Measurements from ENCODE around the gene IRAK1. TPM values are rescaled to one million over a fixed set of nuclear protein-coding genes. Genes with fewer than 3 reads are reported as not detected.

Gene IRAK1
- total RNA-seq = 73.1 TPM
- long read RNA-seq, transcript IRAK1-204 (14 exons, 2,049 nt) = minor isoform, 6 of 229 reads
- long read RNA-seq, transcript IRAK1-203 (14 exons, 3,666 nt) = major isoform, 66 of 229 reads
- long read RNA-seq, transcript IRAK1-202 (13 exons, 3,319 nt) = minor isoform, 7 of 229 reads
- long read RNA-seq, partial matches to known transcripts = 102 of 229 reads
- long read RNA-seq, other reads (novel, unspliced or antisense) = 48 of 229 reads

DNA sequence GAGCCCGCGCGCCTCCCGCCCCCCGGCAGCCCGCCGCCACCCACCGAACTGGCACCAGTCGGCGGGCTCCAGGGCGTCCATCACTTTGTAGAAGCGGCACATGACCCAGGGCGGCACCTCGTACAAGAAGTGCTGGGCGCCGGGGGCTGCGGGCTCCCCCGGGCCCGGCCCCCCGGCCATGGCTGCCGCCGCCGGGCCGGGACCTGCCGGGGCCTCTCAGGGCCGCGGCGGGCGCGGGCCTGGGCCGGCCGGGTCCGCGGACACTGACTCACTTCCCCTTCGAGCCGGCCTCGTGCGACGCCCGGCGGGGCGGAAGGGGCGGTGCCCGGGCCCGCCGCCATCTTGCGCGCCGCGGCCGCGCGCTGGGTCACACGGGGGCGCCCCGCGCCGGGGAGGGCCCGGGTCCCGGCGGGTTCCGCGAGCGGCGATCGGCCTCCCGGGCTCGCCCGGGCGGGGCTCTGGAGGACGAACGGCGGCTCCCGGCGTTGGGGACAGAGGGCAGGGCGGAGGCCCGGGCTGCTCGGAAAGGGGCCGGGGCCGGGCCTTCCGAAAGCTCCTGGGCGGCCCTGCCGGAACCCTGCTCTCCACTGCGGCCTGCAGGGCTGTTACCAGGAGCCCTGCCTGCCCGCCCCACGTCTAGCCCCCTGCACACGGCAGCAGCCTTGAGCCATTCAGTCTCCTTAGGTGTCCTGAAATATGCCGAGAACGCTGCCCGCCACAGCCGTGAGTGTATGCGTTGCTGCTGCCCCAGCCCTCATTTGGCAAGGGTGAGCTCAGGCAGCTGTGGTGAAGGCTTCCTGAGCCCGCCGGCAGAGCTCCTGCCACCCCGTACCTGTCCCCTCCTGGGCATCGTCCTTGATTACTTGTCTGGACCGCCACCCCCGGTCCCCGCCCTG, at the start of gene IRAK1:
TSS of gene IRAK1 (minus strand) at position 270 of the 896 bp plus-strand sequence. CDS start at position 180, 90 bp downstream.
- TF ChIP-seq, protein P1, sequence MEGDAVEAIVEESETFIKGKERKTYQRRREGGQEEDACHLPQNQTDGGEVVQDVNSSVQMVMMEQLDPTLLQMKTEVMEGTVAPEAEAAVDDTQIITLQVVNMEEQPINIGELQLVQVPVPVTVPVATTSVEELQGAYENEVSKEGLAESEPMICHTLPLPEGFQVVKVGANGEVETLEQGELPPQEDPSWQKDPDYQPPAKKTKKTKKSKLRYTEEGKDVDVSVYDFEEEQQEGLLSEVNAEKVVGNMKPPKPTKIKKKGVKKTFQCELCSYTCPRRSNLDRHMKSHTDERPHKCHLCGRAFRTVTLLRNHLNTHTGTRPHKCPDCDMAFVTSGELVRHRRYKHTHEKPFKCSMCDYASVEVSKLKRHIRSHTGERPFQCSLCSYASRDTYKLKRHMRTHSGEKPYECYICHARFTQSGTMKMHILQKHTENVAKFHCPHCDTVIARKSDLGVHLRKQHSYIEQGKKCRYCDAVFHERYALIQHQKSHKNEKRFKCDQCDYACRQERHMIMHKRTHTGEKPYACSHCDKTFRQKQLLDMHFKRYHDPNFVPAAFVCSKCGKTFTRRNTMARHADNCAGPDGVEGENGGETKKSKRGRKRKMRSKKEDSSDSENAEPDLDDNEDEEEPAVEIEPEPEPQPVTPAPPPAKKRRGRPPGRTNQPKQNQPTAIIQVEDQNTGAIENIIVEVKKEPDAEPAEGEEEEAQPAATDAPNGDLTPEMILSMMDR (IDR thresholded peaks at IDR 0.05) = no peak
- no peaks in the 10 kb centered on the region for H3K27me3 ChIP-seq (ENCODE audit: low read depth)
- H3K36me3 ChIP-seq = peaks cover 27% of the 10 kb centered on the region
- peak; percentile 71 for DNase-seq
- peak; percentile 86 to 91 for ATAC-seq
- peak within 1 kb of the TSS; percentile 86 for H3K27ac ChIP-seq
- intact Hi-C loops (cut with DNase I) = no loop called here
- H3K4me1 ChIP-seq = peaks cover 17% of the 10 kb centered on the region
- peak within 1 kb of the TSS; percentile 61 for H3K4me3 ChIP-seq
- H3K9me3 ChIP-seq = no peaks in the 10 kb centered on the region

DNA sequence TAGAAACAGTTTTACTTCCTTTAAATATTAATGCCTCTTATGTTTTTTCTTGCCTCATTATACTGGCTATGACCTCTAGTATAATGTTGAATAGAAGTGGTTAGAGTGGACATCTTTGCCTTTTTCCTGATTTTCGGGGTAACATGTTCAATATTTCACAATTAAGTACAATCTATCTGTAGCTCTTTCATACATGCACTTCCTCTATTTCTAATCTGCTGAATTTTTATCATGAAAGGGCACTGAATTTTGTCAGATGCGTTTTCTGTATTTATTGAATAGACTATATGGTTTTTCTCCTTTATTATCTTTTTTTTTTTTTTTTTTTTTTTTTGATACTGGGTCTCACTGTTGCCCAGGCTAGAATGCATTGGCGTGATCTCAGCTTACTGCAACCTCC, 48.9 kb upstream of the IRAK1 start:
- DNase-seq (no peak), ATAC-seq (no peak)
- no peaks in the 10 kb centered on the region for H3K36me3 ChIP-seq
- TF ChIP-seq, protein P1 (IDR thresholded peaks at IDR 0.05) = no peak
- H3K4me3 ChIP-seq = no peak overlapping the region
- no peaks in the 10 kb centered on the region for H3K9me3 ChIP-seq
- H3K27ac ChIP-seq = no peak overlapping the region
- H3K27me3 ChIP-seq (ENCODE audit: low read depth) = no peaks in the 10 kb centered on the region
- H3K4me1 ChIP-seq = peaks cover 9% of the 10 kb centered on the region
- intact Hi-C loops (cut with DNase I) = no loop called here

DNA sequence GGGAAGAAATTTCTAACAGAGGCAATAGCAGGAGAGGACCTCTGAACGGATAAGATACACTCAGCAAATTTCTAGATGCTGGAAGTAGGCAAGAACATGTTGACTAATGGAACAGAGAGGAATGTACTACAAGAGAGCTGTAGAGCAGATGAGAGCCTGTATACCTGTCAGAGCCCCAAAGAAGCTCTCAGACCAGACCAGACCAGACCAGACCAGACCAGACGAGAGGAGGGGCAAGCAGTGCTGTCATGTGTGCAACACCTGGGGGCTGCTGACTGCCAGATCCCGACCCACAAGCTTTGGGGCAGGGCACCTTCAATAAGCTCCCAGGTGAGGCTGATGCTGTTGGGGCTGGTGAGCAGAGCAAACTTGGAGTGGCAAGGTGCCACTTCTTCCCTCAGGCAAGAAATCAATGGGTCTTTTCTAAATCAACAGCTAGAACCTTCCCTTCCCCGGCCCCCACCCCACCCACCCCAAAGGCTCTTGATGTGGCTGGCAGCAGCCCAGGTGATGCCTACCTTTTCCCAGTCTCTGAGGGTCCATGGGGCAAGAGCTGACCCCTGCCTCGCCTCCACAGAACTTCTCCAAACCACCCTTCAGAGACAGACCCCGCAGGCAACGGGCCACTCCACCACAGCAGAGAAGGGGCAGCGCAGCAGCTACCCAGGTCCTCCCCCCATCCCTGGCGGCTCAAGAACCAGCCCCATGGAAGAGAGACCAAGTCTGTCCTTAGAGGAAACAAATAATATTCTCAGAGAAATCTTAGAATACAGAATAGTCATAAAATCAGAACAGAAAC, 45.1 kb upstream of the IRAK1 start:
- TF ChIP-seq, protein P1 (IDR thresholded peaks at IDR 0.05) = no peak
- Histone ChIP-seq H3K27ac (no peak overlapping the region), H3K36me3 (no peaks in the 10 kb centered on the region), H3K9me3 (no peaks in the 10 kb centered on the region), H3K27me3 (ENCODE audit: low read depth) (no peaks in the 10 kb centered on the region), H3K4me3 (no peak overlapping the region), H3K4me1 (peaks cover 13% of the 10 kb centered on the region)
- peak; percentile 37 to 67 for ATAC-seq
- DNase-seq = no peak
- intact Hi-C loops (cut with DNase I) = no loop called here

DNA sequence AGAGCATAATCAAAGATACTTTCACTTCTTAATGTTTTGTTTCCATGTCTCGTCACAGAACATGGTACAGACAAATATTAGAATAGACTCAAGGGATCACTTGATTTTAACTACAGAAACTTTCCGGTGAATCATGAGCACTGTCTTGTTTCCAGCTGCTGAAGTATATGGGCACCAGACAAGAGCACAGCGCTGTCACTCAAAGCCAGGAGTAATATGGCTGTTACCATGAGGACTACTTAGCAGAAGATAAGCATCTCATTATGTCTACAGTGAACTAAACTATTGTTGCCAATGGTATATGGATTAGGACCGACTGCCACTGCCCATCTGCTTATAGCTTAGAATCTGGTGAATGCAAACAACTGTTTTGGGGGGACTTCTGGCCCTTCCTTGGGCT, 43.5 kb upstream of the IRAK1 start:
- no peaks in the 10 kb centered on the region for H3K9me3 ChIP-seq
- ATAC-seq (peak in 1 of 2 donors; percentile 51), DNase-seq (no peak)
- no peak overlapping the region for H3K4me3 ChIP-seq
- no peak overlapping the region for H3K27ac ChIP-seq
- intact Hi-C loops (cut with DNase I) = no loop called here
- TF ChIP-seq, protein P1 (IDR thresholded peaks at IDR 0.05) = no peak
- H3K27me3 ChIP-seq (ENCODE audit: low read depth) = no peaks in the 10 kb centered on the region
- no peaks in the 10 kb centered on the region for H3K36me3 ChIP-seq
- H3K4me1 ChIP-seq = peaks cover 18% of the 10 kb centered on the region

DNA sequence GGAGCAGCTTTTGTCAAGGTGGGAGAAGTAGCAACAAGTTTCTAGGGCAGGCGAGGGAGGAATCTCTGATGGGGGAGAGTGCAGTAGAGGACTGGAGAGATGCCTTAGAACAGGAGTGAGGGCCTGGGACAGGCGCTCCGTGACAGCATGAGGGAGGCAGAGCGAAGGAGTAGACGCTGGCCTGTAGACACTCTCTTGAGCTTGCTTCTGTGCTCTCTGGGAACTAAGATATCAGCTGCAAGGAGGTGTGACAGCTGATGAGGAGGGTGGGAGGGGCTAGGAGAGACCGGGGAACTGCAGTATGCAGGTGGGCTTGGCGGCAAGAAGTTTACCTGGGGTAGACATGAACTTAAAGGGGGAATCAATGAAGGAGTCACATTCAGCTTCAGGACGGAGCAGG, 42.1 kb upstream of the IRAK1 start:
- TF ChIP-seq, protein P1 (IDR thresholded peaks at IDR 0.05) = no peak
- Histone ChIP-seq H3K27me3 (ENCODE audit: low read depth) (no peaks in the 10 kb centered on the region), H3K27ac (no peak overlapping the region), H3K4me1 (peaks cover 18% of the 10 kb centered on the region), H3K4me3 (no peak overlapping the region), H3K9me3 (no peaks in the 10 kb centered on the region), H3K36me3 (no peaks in the 10 kb centered on the region)
- DNase-seq (no peak), ATAC-seq (no peak)
- intact Hi-C loops (cut with DNase I) = no loop called here
